ENCODE results near the gene ANKS4B. TPM values are rescaled to one million over a fixed set of nuclear protein-coding genes. Genes with fewer than 3 reads are reported as not detected.

The ANKS4B gene
- total RNA-seq, 4 donors from 2014 or later = 0.20 TPM; not detected in 3

DNA sequence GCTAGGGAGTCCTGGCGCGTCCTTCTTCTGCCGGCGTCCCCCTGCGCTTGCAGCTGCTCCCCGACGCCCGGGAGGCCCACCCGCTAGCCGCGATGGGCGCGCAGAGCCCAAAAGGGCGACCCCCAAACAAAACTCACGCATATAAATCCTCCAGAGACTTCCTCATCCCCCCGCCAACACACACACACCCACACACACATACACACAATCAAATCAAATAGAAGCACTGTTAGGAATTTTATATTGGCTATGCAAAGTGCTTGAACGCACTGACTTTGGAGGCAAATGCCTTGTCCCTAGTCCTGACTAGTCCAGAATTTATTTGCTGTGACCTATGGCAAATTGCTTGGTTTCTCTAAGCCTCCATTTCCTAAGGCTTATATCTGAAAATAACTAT, 68.4 kb downstream of the ANKS4B start:
- peak overlapping the region; percentile 2 to 83 (median 38) for H3K27ac ChIP-seq
- H3K4me3 ChIP-seq = peak overlapping the region; percentile 45 to 69 (median 63)
- H3K9me3 ChIP-seq = no peaks in the 10 kb centered on the region
- no peak for DNase-seq (ENCODE audit: low spot score in 2 of 2)
- WGBS, 2 donors = 2% methylated on average over 5 to 17 of the region's 17 CpGs
- no peaks in the 10 kb centered on the region for H3K36me3 ChIP-seq
- H3K4me1 ChIP-seq = peaks cover 0 to 20% (median 5%) of the 10 kb centered on the region in 4 donors
- peaks cover 0 to 7% of the 10 kb centered on the region in 2 donors for H3K27me3 ChIP-seq
- TF ChIP-seq, protein P1, sequence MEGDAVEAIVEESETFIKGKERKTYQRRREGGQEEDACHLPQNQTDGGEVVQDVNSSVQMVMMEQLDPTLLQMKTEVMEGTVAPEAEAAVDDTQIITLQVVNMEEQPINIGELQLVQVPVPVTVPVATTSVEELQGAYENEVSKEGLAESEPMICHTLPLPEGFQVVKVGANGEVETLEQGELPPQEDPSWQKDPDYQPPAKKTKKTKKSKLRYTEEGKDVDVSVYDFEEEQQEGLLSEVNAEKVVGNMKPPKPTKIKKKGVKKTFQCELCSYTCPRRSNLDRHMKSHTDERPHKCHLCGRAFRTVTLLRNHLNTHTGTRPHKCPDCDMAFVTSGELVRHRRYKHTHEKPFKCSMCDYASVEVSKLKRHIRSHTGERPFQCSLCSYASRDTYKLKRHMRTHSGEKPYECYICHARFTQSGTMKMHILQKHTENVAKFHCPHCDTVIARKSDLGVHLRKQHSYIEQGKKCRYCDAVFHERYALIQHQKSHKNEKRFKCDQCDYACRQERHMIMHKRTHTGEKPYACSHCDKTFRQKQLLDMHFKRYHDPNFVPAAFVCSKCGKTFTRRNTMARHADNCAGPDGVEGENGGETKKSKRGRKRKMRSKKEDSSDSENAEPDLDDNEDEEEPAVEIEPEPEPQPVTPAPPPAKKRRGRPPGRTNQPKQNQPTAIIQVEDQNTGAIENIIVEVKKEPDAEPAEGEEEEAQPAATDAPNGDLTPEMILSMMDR (IDR thresholded peaks at IDR 0.05) = peak in 1 of 5 experiments; percentile 28
- no peak for TF ChIP-seq POLR2A (IDR thresholded peaks at IDR 0.05)
- TF ChIP-seq EP300 (IDR thresholded peaks at IDR 0.05) = no peak

- H3K4me1 ChIP-seq = peaks cover 0 to 20% (median 5%) of the 10 kb centered on the region in 4 donors
- H3K4me3 ChIP-seq = peak overlapping the region in 1 of 4 donors; percentile 65
- H3K27ac ChIP-seq = peak overlapping the region in 2 of 4 donors; percentile 2 to 30
- H3K9me3 ChIP-seq = no peaks in the 10 kb centered on the region
- TF ChIP-seq POLR2A (IDR thresholded peaks at IDR 0.05) = no peak
- TF ChIP-seq, protein P1 (IDR thresholded peaks at IDR 0.05) = no peak
- TF ChIP-seq EP300 (IDR thresholded peaks at IDR 0.05) = no peak
- H3K27me3 ChIP-seq = peaks cover 0 to 4% of the 10 kb centered on the region in 2 donors
- no peak for DNase-seq (ENCODE audit: low spot score in 2 of 2)
- no peaks in the 10 kb centered on the region for H3K36me3 ChIP-seq
- WGBS, 2 donors = 52 to 55% methylated on average over 3 of the region's 3 CpGs
Measured at GRCh38 chr16:21302454-21302853, 69.0 kb downstream of the ANKS4B start.

- Histone ChIP-seq H3K9me3 (no peaks in the 10 kb centered on the region), H3K4me3 (peak overlapping the region in 1 of 4 donors; percentile 65), H3K27ac (peak overlapping the region in 1 of 4 donors; percentile 30), H3K27me3 (peaks cover 0 to 4% of the 10 kb centered on the region in 2 donors), H3K36me3 (no peaks in the 10 kb centered on the region), H3K4me1 (peaks cover 0 to 20% (median 5%) of the 10 kb centered on the region in 4 donors)
- TF ChIP-seq POLR2A (IDR thresholded peaks at IDR 0.05) (no peak), EP300 (IDR thresholded peaks at IDR 0.05) (no peak)
- TF ChIP-seq, protein P1 (IDR thresholded peaks at IDR 0.05) = no peak
- no peak for DNase-seq (ENCODE audit: low spot score in 2 of 2)
- 57 to 59% methylated on average over 4 of the region's 4 CpGs for WGBS, 2 donors
Measured at GRCh38 chr16:21302898-21303528, 69.5 kb downstream of the ANKS4B start.

Other genes starting within 250 kb of the ANKS4B start
- not detected for gene DNAH3, start 82.9 kb upstream of the ANKS4B start, total RNA-seq
- gene LDAF1, start 75.0 kb upstream of the ANKS4B start, total RNA-seq = 10 to 100 TPM; 24.3 to 57.0 (median 39.3) TPM
- gene ZP2, start 22.1 kb upstream of the ANKS4B start, total RNA-seq = not detected
- not detected for gene CRYM, start 44.6 kb downstream of the ANKS4B start, total RNA-seq